KMS-11 (cell line): ENCODE results near the gene HSH2D.
"Not testable (repeated sequence)": the region's sequence is repeated elsewhere in the genome, so short reads cannot be mapped to it uniquely, and the experiment has no call there.

Source experiments
- H2AFZ ChIP-seq: fragments of 200-600 bp; sonication (generic); 2 replicates; pipeline ENCODE4 v1.6.1; 2016; ENCODE audit warnings: antibody characterized with exemption, mixed run types, low read depth
- H3K27ac ChIP-seq: fragments of 200-600 bp; sonication (generic); 2 replicates; pipeline ENCODE4 v1.6.1; 2016; ENCODE audit warnings: mild to moderate bottlenecking, mixed run types
- H3K27me3 ChIP-seq: fragments of 200-600 bp; sonication (generic); 2 replicates; pipeline ENCODE4 v1.6.1; 2017; ENCODE audit warnings: mild to moderate bottlenecking, low read depth, mixed run types, moderate library complexity; ENCODE audit not compliant: insufficient read depth
- H3K36me3 ChIP-seq: fragments of 200-600 bp; sonication (generic); 2 replicates; pipeline ENCODE4 v1.6.1; 2017; ENCODE audit warnings: mild to moderate bottlenecking, mixed run types; ENCODE audit not compliant: insufficient read depth
- H3K4me1 ChIP-seq: fragments of 200-600 bp; sonication (generic); 2 replicates; pipeline ENCODE4 v1.6.1; 2016; ENCODE audit warnings: mild to moderate bottlenecking, low read depth, mixed run types; ENCODE audit not compliant: poor library complexity, severe bottlenecking
- H3K4me2 ChIP-seq: fragments of 200-600 bp; sonication (generic); 2 replicates; pipeline ENCODE4 v1.7.0; 2016; ENCODE audit warnings: mild to moderate bottlenecking, mixed run types
- H3K4me3 ChIP-seq: fragments of 200-600 bp; sonication (generic); IDR thresholded peaks from 2 replicates; pipeline ENCODE4 v1.6.1; 2017; ENCODE audit warnings: low read depth, low read length, mixed read lengths; ENCODE audit not compliant: insufficient read depth
- H3K79me2 ChIP-seq: fragments of 200-600 bp; sonication (generic); 2 replicates; pipeline ENCODE4 v1.6.1; 2016; ENCODE audit warnings: low read depth, mixed run types; ENCODE audit not compliant: insufficient read depth
- H3K9ac ChIP-seq: fragments of 200-600 bp; sonication (generic); 2 replicates; pipeline ENCODE4 v1.6.1; 2016; ENCODE audit warnings: mild to moderate bottlenecking, mixed run types
- H4K20me1 ChIP-seq: fragments of 200-600 bp; sonication (generic); 2 replicates; pipeline ENCODE4 v1.6.1; 2016; ENCODE audit warnings: mild to moderate bottlenecking, mixed run types; ENCODE audit not compliant: insufficient read depth
- CTCF ChIP-seq: fragments of 200-600 bp; sonication (generic); conservative IDR thresholded peaks from 2 replicates; pipeline ENCODE4 v1.6.1; 2017; ENCODE audit warnings: low read depth, mild to moderate bottlenecking, antibody characterized with exemption, low read length, moderate library complexity, mixed read lengths

The HSH2D gene

GRCh38 chr19:16098416-16098768 is 45.1 kb upstream of the HSH2D start:
- H3K4me2 ChIP-seq: no peak overlapping the region
- no peaks in the 10 kb centered on the region for H3K4me1 ChIP-seq
- no peak overlapping the region for H3K27ac ChIP-seq
- H3K36me3 ChIP-seq: peaks cover 3% of the 10 kb centered on the region; the same call in 1 of the 2 replicates
- no peaks in the 10 kb centered on the region for H3K27me3 ChIP-seq
- TF ChIP-seq CTCF: no peak
- H2AFZ ChIP-seq: no peak overlapping the region
- no peak overlapping the region for H3K9ac ChIP-seq
- H3K79me2 ChIP-seq: no peaks in the 10 kb centered on the region; the same call in 1 of the 2 replicates
- H4K20me1 ChIP-seq: no peaks in the 10 kb centered on the region
- no peak overlapping the region for H3K4me3 ChIP-seq

GRCh38 chr19:16098821-16099220 is 44.7 kb upstream of the HSH2D start:
- Histone ChIP-seq H3K4me3 (no peak overlapping the region), H3K27me3 (no peaks in the 10 kb centered on the region), H3K9ac (no peak overlapping the region), H3K4me1 (no peaks in the 10 kb centered on the region), H4K20me1 (no peaks in the 10 kb centered on the region), H3K27ac (no peak overlapping the region), H3K36me3 (peaks cover 3% of the 10 kb centered on the region; the same call in 1 of the 2 replicates), H2AFZ (no peak overlapping the region), H3K79me2 (no peaks in the 10 kb centered on the region; the same call in 1 of the 2 replicates), H3K4me2 (no peak overlapping the region)
- no peak for TF ChIP-seq CTCF

- H3K4me2 ChIP-seq, H3K79me2 ChIP-seq, H4K20me1 ChIP-seq, H2AFZ ChIP-seq, H3K4me3 ChIP-seq, H3K4me1 ChIP-seq, H3K27ac ChIP-seq, H3K36me3 ChIP-seq, H3K9ac ChIP-seq, H3K27me3 ChIP-seq: not testable (repeated sequence)
Measured at GRCh38 chr19:16099314-16099965, 44.0 kb upstream of the HSH2D start.

GRCh38 chr19:16100524-16100923 is 43.0 kb upstream of the HSH2D start:
- H3K27me3 ChIP-seq: no peaks in the 10 kb centered on the region
- peaks cover under 1% of the 10 kb centered on the region; the same call in 1 of the 2 replicates for H3K36me3 ChIP-seq
- H3K27ac ChIP-seq: no peak overlapping the region
- H3K4me3 ChIP-seq: no peak overlapping the region
- no peaks in the 10 kb centered on the region for H3K4me1 ChIP-seq
- no peak for TF ChIP-seq CTCF
- H4K20me1 ChIP-seq: no peaks in the 10 kb centered on the region
- H2AFZ ChIP-seq: no peak overlapping the region
- H3K9ac ChIP-seq: no peak overlapping the region
- H3K4me2 ChIP-seq: no peak overlapping the region
- no peaks in the 10 kb centered on the region for H3K79me2 ChIP-seq

- no peaks in the 10 kb centered on the region for H3K79me2 ChIP-seq
- H3K4me2 ChIP-seq: no peak overlapping the region
- H3K4me1 ChIP-seq: no peaks in the 10 kb centered on the region
- H2AFZ ChIP-seq: no peak overlapping the region
- H3K27ac ChIP-seq: no peak overlapping the region
- H3K9ac ChIP-seq: no peak overlapping the region
- TF ChIP-seq CTCF: no peak
- no peaks in the 10 kb centered on the region for H3K27me3 ChIP-seq
- H3K36me3 ChIP-seq: no peaks in the 10 kb centered on the region; the same call in 1 of the 2 replicates
- H3K4me3 ChIP-seq: no peak overlapping the region
- H4K20me1 ChIP-seq: no peaks in the 10 kb centered on the region
Measured at GRCh38 chr19:16104722-16105121, 38.8 kb upstream of the HSH2D start.
